ENCODE data around the gene SATB2.

Gene SATB2

DNA sequence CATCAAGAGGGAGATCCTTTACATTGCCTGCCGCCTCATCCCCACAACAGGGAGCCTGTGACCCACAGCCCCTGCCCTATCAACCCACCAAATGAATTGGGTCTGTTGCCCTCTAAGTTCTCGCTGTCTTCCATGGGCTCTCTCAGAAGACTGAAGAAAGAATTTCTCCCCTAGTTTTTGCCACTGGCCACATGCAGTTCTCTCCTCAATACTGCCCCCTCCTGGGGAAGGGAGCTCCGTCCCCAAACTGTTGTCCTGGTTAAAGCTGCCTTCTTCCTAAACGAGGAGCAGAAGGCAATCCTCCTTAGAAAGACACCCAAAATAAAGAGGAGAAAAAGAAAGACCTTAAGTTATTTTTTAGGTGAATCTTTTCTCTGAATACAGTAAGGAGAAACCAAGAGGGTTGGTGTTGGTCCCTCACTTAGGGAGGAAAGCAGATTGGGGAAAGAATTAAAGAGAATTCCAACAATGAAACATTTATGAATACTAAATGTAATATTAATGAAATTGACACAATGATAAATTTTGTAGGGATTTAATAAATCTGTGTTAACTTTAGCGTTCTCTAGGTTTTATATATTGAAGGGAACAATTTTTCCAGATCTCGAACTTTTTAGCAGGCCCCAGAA lies 31.1 kb upstream of the SATB2 start:
- TF ChIP-seq RARB (CRISPR knock-in tag; IDR thresholded peaks at IDR 0.05) = no peak
- TF ChIP-seq CREB5 (CRISPR knock-in tag; IDR thresholded peaks at IDR 0.05; ENCODE audit: low read depth) = no peak
- no peak for TF ChIP-seq OSR1 (CRISPR knock-in tag; IDR thresholded peaks at IDR 0.05)
- TF ChIP-seq ZNF565 (CRISPR knock-in tag; conservative IDR thresholded peaks at IDR 0.05; ENCODE audit: low read depth) = no peak
- TF ChIP-seq CSDC2 (CRISPR knock-in tag; IDR thresholded peaks at IDR 0.05) = no peak
- no peak for TF ChIP-seq SNAI2 (CRISPR knock-in tag; IDR thresholded peaks at IDR 0.05)
- TF ChIP-seq, protein P1, sequence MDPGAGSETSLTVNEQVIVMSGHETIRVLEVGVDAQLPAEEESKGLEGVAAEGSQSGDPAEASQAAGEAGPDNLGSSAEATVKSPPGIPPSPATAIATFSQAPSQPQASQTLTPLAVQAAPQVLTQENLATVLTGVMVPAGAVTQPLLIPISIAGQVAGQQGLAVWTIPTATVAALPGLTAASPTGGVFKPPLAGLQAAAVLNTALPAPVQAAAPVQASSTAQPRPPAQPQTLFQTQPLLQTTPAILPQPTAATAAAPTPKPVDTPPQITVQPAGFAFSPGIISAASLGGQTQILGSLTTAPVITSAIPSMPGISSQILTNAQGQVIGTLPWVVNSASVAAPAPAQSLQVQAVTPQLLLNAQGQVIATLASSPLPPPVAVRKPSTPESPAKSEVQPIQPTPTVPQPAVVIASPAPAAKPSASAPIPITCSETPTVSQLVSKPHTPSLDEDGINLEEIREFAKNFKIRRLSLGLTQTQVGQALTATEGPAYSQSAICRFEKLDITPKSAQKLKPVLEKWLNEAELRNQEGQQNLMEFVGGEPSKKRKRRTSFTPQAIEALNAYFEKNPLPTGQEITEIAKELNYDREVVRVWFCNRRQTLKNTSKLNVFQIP (CRISPR knock-in tag; IDR thresholded peaks at IDR 0.05; ENCODE audit: borderline replicate concordance, low read depth) = no peak
- TF ChIP-seq BACH2 (CRISPR knock-in tag; IDR thresholded peaks at IDR 0.05; ENCODE audit: borderline replicate concordance) = no peak
- TF ChIP-seq ISL1 (CRISPR knock-in tag; IDR thresholded peaks at IDR 0.05) = no peak
- no peak for TF ChIP-seq ZFP3 (CRISPR knock-in tag; IDR thresholded peaks at IDR 0.05)
- TF ChIP-seq GLIS3 (CRISPR knock-in tag; IDR thresholded peaks at IDR 0.05) = no peak
- TF ChIP-seq ZC3H10 (CRISPR knock-in tag; IDR thresholded peaks at IDR 0.05) = no peak
- TF ChIP-seq, protein P2, sequence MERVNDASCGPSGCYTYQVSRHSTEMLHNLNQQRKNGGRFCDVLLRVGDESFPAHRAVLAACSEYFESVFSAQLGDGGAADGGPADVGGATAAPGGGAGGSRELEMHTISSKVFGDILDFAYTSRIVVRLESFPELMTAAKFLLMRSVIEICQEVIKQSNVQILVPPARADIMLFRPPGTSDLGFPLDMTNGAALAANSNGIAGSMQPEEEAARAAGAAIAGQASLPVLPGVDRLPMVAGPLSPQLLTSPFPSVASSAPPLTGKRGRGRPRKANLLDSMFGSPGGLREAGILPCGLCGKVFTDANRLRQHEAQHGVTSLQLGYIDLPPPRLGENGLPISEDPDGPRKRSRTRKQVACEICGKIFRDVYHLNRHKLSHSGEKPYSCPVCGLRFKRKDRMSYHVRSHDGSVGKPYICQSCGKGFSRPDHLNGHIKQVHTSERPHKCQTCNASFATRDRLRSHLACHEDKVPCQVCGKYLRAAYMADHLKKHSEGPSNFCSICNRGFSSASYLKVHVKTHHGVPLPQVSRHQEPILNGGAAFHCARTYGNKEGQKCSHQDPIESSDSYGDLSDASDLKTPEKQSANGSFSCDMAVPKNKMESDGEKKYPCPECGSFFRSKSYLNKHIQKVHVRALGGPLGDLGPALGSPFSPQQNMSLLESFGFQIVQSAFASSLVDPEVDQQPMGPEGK (CRISPR knock-in tag; IDR thresholded peaks at IDR 0.05; ENCODE audit: borderline replicate concordance) = no peak
- no peak for TF ChIP-seq PPARA (CRISPR knock-in tag; IDR thresholded peaks at IDR 0.05; ENCODE audit: borderline replicate concordance)
- no peak for TF ChIP-seq TCF4 (CRISPR knock-in tag; IDR thresholded peaks at IDR 0.05; ENCODE audit: borderline replicate concordance)
- no peak for TF ChIP-seq CSRNP3 (CRISPR knock-in tag; IDR thresholded peaks at IDR 0.05)
- TF ChIP-seq TSHZ2 (CRISPR knock-in tag; IDR thresholded peaks at IDR 0.05) = no peak
- peak; percentile 80 for ATAC-seq

- ATAC-seq = peak; percentile 93
- TF ChIP-seq OSR1 (CRISPR knock-in tag; IDR thresholded peaks at IDR 0.05) = no peak
- TF ChIP-seq ZNF70 (CRISPR knock-in tag; IDR thresholded peaks at IDR 0.05) = no peak
- no peak for TF ChIP-seq TOX (CRISPR knock-in tag; IDR thresholded peaks at IDR 0.05; ENCODE audit: borderline replicate concordance)
- no peak for TF ChIP-seq GLIS3 (CRISPR knock-in tag; IDR thresholded peaks at IDR 0.05)
These were observed 28.1 kb upstream of the SATB2 start for GRCh38 chr2:199485732-199486335.

DNA sequence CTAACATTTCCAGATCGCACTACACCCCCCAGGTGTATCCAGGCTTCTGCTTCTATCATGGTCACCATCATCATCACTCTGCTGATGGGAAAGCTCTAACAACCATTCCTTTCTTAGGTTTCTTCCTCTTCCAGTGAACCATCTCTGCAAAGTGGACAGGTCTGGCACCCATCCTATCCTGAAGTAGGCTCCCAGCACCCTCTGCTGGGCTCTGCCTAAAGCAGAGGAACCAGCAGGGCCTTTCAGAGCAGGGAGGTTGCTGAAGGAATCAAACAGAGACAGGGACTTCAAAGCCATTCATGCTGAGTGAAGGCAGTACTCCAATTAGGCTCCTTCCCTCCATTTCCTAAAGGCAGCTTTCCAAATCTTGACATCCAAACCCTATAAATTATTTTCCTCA lies 27.2 kb upstream of the SATB2 start:
- TF ChIP-seq ARNTL (CRISPR knock-in tag; IDR thresholded peaks at IDR 0.05; ENCODE audit: borderline replicate concordance, low read depth) (no peak), GLIS3 (CRISPR knock-in tag; IDR thresholded peaks at IDR 0.05) (no peak), TSHZ2 (CRISPR knock-in tag; IDR thresholded peaks at IDR 0.05) (no peak), ESRRG (CRISPR knock-in tag; IDR thresholded peaks at IDR 0.05) (no peak), ZNF565 (CRISPR knock-in tag; conservative IDR thresholded peaks at IDR 0.05; ENCODE audit: low read depth) (no peak)
- ATAC-seq = no peak

All from SK-N-SH treated with all-trans-retinoic acid at 6 μM for 48 hours (cell line).